CD4-positive, alpha-beta T cell treated with Interleukin-6 at 100 ng/mL for 8 hours (primary cell): ENCODE results near the gene TPCN1.
A peak's percentile ranks its signal among the peaks of the same experiment; 100 is the strongest.
"Not testable (repeated sequence)": the region's sequence is repeated elsewhere in the genome, so short reads cannot be mapped to it uniquely, and the experiment has no call there.

ENCODE experiments used
- DNase-seq: peaks from one replicate; pipeline ENCODE4 v3.0.0-alpha.2; 2020; ENCODE audit warnings: mixed read lengths, low spot score

Gene TPCN1

GRCh38 chr12:113196990-113197389 lies 24.3 kb upstream of the TPCN1 start:
- peak; percentile 72 for DNase-seq

GRCh38 chr12:113197518-113198077 lies 23.7 kb upstream of the TPCN1 start:
- DNase-seq, result no peak

- no peak for DNase-seq
These were observed 23.0 kb upstream of the TPCN1 start for GRCh38 chr12:113198296-113198695.

GRCh38 chr12:113200021-113200797 lies 21.1 kb upstream of the TPCN1 start:
- DNase-seq, result no peak

GRCh38 chr12:113201187-113202177 lies 19.8 kb upstream of the TPCN1 start:
- DNase-seq, result no peak

- DNase-seq, result no peak
These were observed 18.8 kb upstream of the TPCN1 start for GRCh38 chr12:113202300-113203075.

GRCh38 chr12:113203852-113204760 lies 17.2 kb upstream of the TPCN1 start:
- DNase-seq, result no peak

GRCh38 chr12:113204804-113205203 lies 16.5 kb upstream of the TPCN1 start:
- DNase-seq, result no peak

GRCh38 chr12:113206802-113207201 lies 14.5 kb upstream of the TPCN1 start:
- not testable (repeated sequence) for DNase-seq

GRCh38 chr12:113207613-113208040 lies 13.6 kb upstream of the TPCN1 start:
- DNase-seq, result peak; percentile 7

GRCh38 chr12:113208041-113208934 lies 13.0 kb upstream of the TPCN1 start:
- peak; percentile 54 for DNase-seq

- no peak for DNase-seq
These were observed 10.1 kb upstream of the TPCN1 start for GRCh38 chr12:113211160-113211559.

GRCh38 chr12:113214895-113215400 lies 6.3 kb upstream of the TPCN1 start:
- no peak for DNase-seq

GRCh38 chr12:113216027-113216426 lies 5.2 kb upstream of the TPCN1 start:
- no peak for DNase-seq

GRCh38 chr12:113220593-113221180 lies 577 bp upstream of the TPCN1 start:
- DNase-seq, result no peak

GRCh38 chr12:113221997-113222729 lies 899 bp downstream of the TPCN1 start:
- peak; percentile 4 for DNase-seq

GRCh38 chr12:113222730-113223531 lies 1.7 kb downstream of the TPCN1 start:
- peak; percentile 19 for DNase-seq
